ENCODE results near the gene RASSF4. TPM values are rescaled to one million over a fixed set of nuclear protein-coding genes. Genes with fewer than 3 reads are reported as not detected.

RASSF4 gene
- total RNA-seq, 3 donors from 2014 or later = 18.7 to 364 (median 41.1) TPM

DNA sequence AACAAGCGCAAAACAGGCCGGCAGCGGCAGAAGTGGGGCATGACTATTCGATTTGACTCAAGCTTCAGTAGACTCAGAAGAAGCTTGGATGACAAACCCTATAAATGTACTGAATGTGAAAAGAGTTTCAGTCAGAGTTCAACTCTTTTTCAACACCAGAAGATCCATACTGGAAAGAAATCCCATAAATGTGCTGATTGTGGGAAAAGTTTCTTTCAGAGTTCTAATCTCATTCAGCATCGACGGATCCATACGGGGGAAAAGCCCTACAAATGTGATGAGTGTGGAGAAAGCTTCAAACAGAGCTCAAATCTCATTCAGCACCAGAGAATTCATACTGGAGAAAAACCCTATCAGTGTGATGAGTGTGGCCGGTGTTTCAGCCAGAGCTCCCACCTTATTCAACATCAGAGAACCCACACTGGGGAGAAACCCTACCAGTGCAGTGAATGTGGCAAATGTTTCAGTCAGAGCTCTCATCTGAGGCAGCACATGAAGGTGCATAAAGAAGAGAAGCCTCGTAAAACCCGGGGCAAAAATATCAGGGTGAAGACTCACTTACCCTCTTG lies 43.9 kb downstream of the RASSF4 start:
- H3K4me1 ChIP-seq = no peaks in the 10 kb centered on the region
- TF ChIP-seq POLR2A (IDR thresholded peaks at IDR 0.05) (no peak), POLR2AphosphoS5 (IDR thresholded peaks at IDR 0.05) (no peak)
- TF ChIP-seq, protein P1, sequence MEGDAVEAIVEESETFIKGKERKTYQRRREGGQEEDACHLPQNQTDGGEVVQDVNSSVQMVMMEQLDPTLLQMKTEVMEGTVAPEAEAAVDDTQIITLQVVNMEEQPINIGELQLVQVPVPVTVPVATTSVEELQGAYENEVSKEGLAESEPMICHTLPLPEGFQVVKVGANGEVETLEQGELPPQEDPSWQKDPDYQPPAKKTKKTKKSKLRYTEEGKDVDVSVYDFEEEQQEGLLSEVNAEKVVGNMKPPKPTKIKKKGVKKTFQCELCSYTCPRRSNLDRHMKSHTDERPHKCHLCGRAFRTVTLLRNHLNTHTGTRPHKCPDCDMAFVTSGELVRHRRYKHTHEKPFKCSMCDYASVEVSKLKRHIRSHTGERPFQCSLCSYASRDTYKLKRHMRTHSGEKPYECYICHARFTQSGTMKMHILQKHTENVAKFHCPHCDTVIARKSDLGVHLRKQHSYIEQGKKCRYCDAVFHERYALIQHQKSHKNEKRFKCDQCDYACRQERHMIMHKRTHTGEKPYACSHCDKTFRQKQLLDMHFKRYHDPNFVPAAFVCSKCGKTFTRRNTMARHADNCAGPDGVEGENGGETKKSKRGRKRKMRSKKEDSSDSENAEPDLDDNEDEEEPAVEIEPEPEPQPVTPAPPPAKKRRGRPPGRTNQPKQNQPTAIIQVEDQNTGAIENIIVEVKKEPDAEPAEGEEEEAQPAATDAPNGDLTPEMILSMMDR (IDR thresholded peaks at IDR 0.05) = no peak
- no peak overlapping the region for H3K27ac ChIP-seq
- no peak for DNase-seq (ENCODE audit: low spot score in 2 of 2)
- H3K4me3 ChIP-seq = no peak overlapping the region
- H3K27me3 ChIP-seq = no peaks in the 10 kb centered on the region
- H3K36me3 ChIP-seq = no peaks in the 10 kb centered on the region
- intact Hi-C loops (cut with DNase I; ENCODE audit: low total_unique reads) = no loop called here
- no peaks in the 10 kb centered on the region for H3K9me3 ChIP-seq

DNA sequence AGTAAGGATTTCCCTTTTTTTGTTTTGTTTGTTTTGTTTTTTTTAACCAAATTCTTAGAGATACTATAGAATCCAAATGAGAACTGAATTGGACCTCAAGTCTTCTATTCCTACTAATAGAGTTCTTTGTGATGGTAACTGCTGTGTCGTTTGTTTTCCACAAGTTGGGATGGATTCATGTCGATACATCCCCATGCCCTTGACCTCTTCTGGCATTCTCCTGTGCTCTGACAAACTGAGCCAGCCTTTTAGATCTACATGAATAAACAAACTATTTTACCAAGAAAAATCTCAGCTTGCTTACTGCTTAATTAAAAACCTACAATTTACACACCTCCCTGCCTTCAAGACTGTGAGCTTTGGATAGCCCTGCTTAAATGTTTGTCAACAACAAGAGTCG lies 45.1 kb downstream of the RASSF4 start:
- no peaks in the 10 kb centered on the region for H3K27me3 ChIP-seq
- intact Hi-C loops (cut with DNase I; ENCODE audit: low total_unique reads) = no loop called here
- no peaks in the 10 kb centered on the region for H3K4me1 ChIP-seq
- H3K36me3 ChIP-seq = no peaks in the 10 kb centered on the region
- H3K4me3 ChIP-seq = no peak overlapping the region
- H3K9me3 ChIP-seq = no peaks in the 10 kb centered on the region
- TF ChIP-seq POLR2AphosphoS5 (IDR thresholded peaks at IDR 0.05) (no peak), POLR2A (IDR thresholded peaks at IDR 0.05) (no peak)
- TF ChIP-seq, protein P1 (IDR thresholded peaks at IDR 0.05) = no peak
- H3K27ac ChIP-seq = no peak overlapping the region
- DNase-seq (ENCODE audit: low spot score in 2 of 2) = no peak

DNA sequence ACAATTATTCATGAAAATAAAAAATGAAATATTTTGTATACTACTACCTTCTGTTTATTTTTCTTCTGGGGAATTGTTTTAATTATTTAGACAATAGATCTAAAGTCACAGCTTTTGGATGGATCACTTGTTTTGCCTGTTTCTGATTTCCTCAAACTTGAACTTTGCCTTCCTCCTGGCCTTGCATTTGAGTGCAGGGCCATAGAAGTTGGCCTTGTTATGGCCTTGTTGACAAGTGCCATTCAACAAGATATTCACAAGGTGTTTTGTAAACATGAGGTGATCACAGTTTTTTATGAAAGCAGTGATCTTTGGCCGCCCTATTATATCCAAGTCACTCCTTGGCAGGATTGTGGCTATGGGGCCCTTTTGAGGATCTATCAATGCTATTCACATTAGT lies 45.7 kb downstream of the RASSF4 start:
- intact Hi-C loops (cut with DNase I; ENCODE audit: low total_unique reads) = no loop called here
- DNase-seq (ENCODE audit: low spot score in 2 of 2) = no peak
- Histone ChIP-seq H3K27me3 (no peaks in the 10 kb centered on the region), H3K27ac (peak overlapping the region in 1 of 2 donors; percentile 34), H3K36me3 (no peaks in the 10 kb centered on the region), H3K9me3 (no peaks in the 10 kb centered on the region), H3K4me1 (no peaks in the 10 kb centered on the region), H3K4me3 (no peak overlapping the region)
- no peak for TF ChIP-seq POLR2AphosphoS5 (IDR thresholded peaks at IDR 0.05)
- TF ChIP-seq, protein P1 (IDR thresholded peaks at IDR 0.05) = no peak
- no peak for TF ChIP-seq POLR2A (IDR thresholded peaks at IDR 0.05)

DNA sequence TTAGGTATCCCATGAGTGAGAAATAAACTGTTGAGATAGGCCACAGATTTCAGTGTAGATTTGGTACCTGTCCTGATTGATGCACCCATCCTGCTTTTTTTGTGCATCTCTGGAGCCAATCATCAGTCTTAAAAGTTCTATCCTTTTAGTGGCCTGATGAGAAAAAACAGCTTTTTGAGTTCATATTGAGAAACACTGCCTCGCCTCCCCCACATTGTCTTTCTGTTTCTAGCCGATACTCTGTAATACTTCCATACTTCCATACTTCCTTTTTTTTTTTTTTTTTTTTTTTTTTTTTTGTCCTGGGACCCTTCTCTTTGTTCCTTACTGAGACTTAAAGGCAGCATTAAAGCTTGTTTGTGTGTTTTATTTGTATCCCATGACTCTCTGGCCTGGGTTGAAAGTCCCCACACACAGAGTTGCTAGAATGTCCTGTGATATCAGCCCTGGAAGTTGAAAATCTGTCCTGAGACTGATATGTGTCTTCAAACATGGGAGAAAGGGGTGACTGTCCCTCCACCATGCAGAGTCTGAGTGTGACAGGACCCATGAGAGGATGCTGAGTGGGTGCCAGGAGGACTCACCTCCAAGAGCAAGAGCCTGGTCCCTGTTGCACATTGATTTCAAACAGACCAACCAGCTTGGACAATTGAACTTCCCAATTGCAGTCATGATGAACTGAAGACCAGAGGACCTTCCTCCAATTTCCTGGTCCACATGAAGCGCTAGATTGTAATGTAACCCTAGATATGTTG lies 46.9 kb downstream of the RASSF4 start:
- intact Hi-C loops (cut with DNase I; ENCODE audit: low total_unique reads) = no loop called here
- no peak for DNase-seq (ENCODE audit: low spot score in 2 of 2)
- H3K4me1 ChIP-seq = no peaks in the 10 kb centered on the region

More for the DNA sequence above, 46.9 kb downstream of the RASSF4 start:
- Histone ChIP-seq H3K27ac (no peak overlapping the region), H3K36me3 (no peaks in the 10 kb centered on the region), H3K9me3 (no peaks in the 10 kb centered on the region), H3K27me3 (no peaks in the 10 kb centered on the region), H3K4me3 (no peak overlapping the region)
- TF ChIP-seq, protein P1 (IDR thresholded peaks at IDR 0.05) = no peak
- no peak for TF ChIP-seq POLR2AphosphoS5 (IDR thresholded peaks at IDR 0.05)
- no peak for TF ChIP-seq POLR2A (IDR thresholded peaks at IDR 0.05)

All from breast epithelium (tissue), 4 donors.